Trophoblast cell (in vitro differentiated cells and primary cell): ENCODE results near the gene DYNC2H1.

Source experiments
- DNase-seq, 2 donors: peaks; one replicate each; pipeline ENCODE4 v3.0.0-alpha.2; 2016
- H2AFZ ChIP-seq: 2 replicates; pipeline ENCODE4 v1.6.1; 2013; ENCODE audit warnings: low read length, moderate library complexity, mild to moderate bottlenecking; ENCODE audit not compliant: insufficient read depth, poor library complexity
- H2AK5ac ChIP-seq: 2 replicates; pipeline ENCODE4 v1.6.1; 2013; ENCODE audit warnings: mild to moderate bottlenecking, low read length
- H2BK120ac ChIP-seq: 2 replicates; pipeline ENCODE4 v1.6.1; 2013; ENCODE audit warnings: low read length, mild to moderate bottlenecking, moderate library complexity; ENCODE audit not compliant: insufficient read depth, poor library complexity
- H2BK12ac ChIP-seq: 2 replicates; pipeline ENCODE4 v1.6.1; 2013; ENCODE audit warnings: mild to moderate bottlenecking, low read length, moderate library complexity
- H2BK5ac ChIP-seq: 2 replicates; pipeline ENCODE4 v1.6.1; 2013; ENCODE audit warnings: low read length, low read depth, moderate library complexity, mild to moderate bottlenecking; ENCODE audit not compliant: poor library complexity
- H3K14ac ChIP-seq: 2 replicates; pipeline ENCODE4 v1.6.1; 2013; ENCODE audit warnings: mild to moderate bottlenecking, low read length
- H3K18ac ChIP-seq: 2 replicates; pipeline ENCODE4 v1.6.1; 2013; ENCODE audit warnings: mild to moderate bottlenecking, low read length
- H3K23ac ChIP-seq: 2 replicates; pipeline ENCODE4 v1.6.1; 2013; ENCODE audit warnings: low read length
- H3K27ac ChIP-seq: 2 replicates; pipeline ENCODE4 v1.5.1; 2013; ENCODE audit warnings: low read depth, mild to moderate bottlenecking, inconsistent platforms, low read length, moderate library complexity
- H3K27me3 ChIP-seq: 2 replicates; pipeline ENCODE4 v1.6.1; 2013; ENCODE audit warnings: inconsistent platforms, mild to moderate bottlenecking, low read length, moderate library complexity; ENCODE audit not compliant: insufficient read depth
- H3K36me3 ChIP-seq, 2 experiments: 1 replicate in 1 of 2; 2 replicates in 1 of 2; pipeline ENCODE4 v1.6.1; 2013; ENCODE audit warnings: low read length in 2 of 2, mild to moderate bottlenecking in 2 of 2, moderate library complexity in 1 of 2; ENCODE audit not compliant: insufficient read depth in 2 of 2, control insufficient read depth in 1 of 2
- H3K4ac ChIP-seq: 2 replicates; pipeline ENCODE4 v1.6.1; 2013; ENCODE audit warnings: low read depth, mild to moderate bottlenecking, low read length, moderate library complexity
- H3K4me1 ChIP-seq, 2 experiments: 1 replicate in 1 of 2; 2 replicates in 1 of 2; pipeline ENCODE4 v1.6.1; 2013; ENCODE audit warnings: low read length in 2 of 2, mild to moderate bottlenecking in 2 of 2, moderate library complexity in 1 of 2; ENCODE audit not compliant: insufficient read depth in 2 of 2, control insufficient read depth in 1 of 2
- H3K4me2 ChIP-seq: 2 replicates; pipeline ENCODE4 v1.6.1; 2013; ENCODE audit warnings: inconsistent platforms, mild to moderate bottlenecking, low read length, moderate library complexity
- H3K4me3 ChIP-seq: 2 replicates; pipeline ENCODE4 v1.5.1; 2013; ENCODE audit warnings: mild to moderate bottlenecking, low read depth, low read length, inconsistent platforms
- H3K79me1 ChIP-seq: one replicate; pipeline ENCODE4 v1.6.1; 2013; ENCODE audit warnings: low read length
- H3K79me2 ChIP-seq: 2 replicates; pipeline ENCODE4 v1.6.1; 2013; ENCODE audit warnings: low read length, mild to moderate bottlenecking; ENCODE audit not compliant: control insufficient read depth, insufficient read depth, poor library complexity
- H3K9ac ChIP-seq: 2 replicates; pipeline ENCODE4 v1.6.1; 2013; ENCODE audit warnings: mild to moderate bottlenecking, low read length
- H3K9me3 ChIP-seq: 2 replicates; pipeline ENCODE4 v1.6.1; 2013; ENCODE audit warnings: low read depth, mild to moderate bottlenecking, control low read depth, inconsistent platforms, low read length; ENCODE audit not compliant: insufficient read depth
- H4K12ac ChIP-seq: 2 replicates; pipeline ENCODE4 v1.6.1; 2013; ENCODE audit warnings: low read depth, mild to moderate bottlenecking, low read length, moderate library complexity
- H4K8ac ChIP-seq: 2 replicates; pipeline ENCODE4 v1.6.1; 2013; ENCODE audit warnings: low read depth, mild to moderate bottlenecking, low read length, moderate library complexity
- H4K91ac ChIP-seq: one replicate; pipeline ENCODE4 v1.6.1; 2013; ENCODE audit warnings: low read depth, mild to moderate bottlenecking, low read length, moderate library complexity
- WGBS: extraction: QIAGEN DNeasy Blood & Tissue Kit; methylation state at CpG from one replicate; pipeline ENCODE4 v1.1.7; 2013; ENCODE audit warnings: missing lambda C conversion rate; ENCODE audit not compliant: insufficient read length, insufficient coverage; ENCODE audit errors: extremely low coverage; 5-methylcytosine and 5-hydroxymethylcytosine counted together

DYNC2H1 gene

GRCh38 chr11:103396237-103396636 is 287.0 kb downstream of the DYNC2H1 start:
- H3K18ac ChIP-seq, result no peak overlapping the region
- no peaks in the 10 kb centered on the region for H3K79me2 ChIP-seq
- no CpG with 5 or more reads among the region's 2 CpGs for WGBS
- H4K12ac ChIP-seq, result no peak overlapping the region
- H2BK5ac ChIP-seq, result no peak overlapping the region
- H3K4me1 ChIP-seq, result no peaks in the 10 kb centered on the region
- H3K9ac ChIP-seq, result no peak overlapping the region
- H3K27me3 ChIP-seq, result no peaks in the 10 kb centered on the region
- no peak overlapping the region for H3K14ac ChIP-seq
- H3K4me3 ChIP-seq, result no peak overlapping the region
- H3K4ac ChIP-seq, result no peak overlapping the region
- H2AK5ac ChIP-seq, result no peak overlapping the region
- H4K8ac ChIP-seq, result no peak overlapping the region
- H3K9me3 ChIP-seq, result no peaks in the 10 kb centered on the region
- no peak overlapping the region for H3K23ac ChIP-seq
- DNase-seq, result no peak
- no peak overlapping the region for H2BK12ac ChIP-seq
- no peak overlapping the region for H2AFZ ChIP-seq
- no peak overlapping the region for H3K27ac ChIP-seq
- H3K4me2 ChIP-seq, result no peak overlapping the region
- no peak overlapping the region for H2BK120ac ChIP-seq
- H3K79me1 ChIP-seq, result no peaks in the 10 kb centered on the region
- no peak overlapping the region for H4K91ac ChIP-seq
- H3K36me3 ChIP-seq, result no peaks in the 10 kb centered on the region

- no peak for DNase-seq
- no peaks in the 10 kb centered on the region for H3K79me2 ChIP-seq
- H3K9ac ChIP-seq, result no peak overlapping the region
- H3K23ac ChIP-seq, result no peak overlapping the region
- no peak overlapping the region for H3K4me2 ChIP-seq
- no peak overlapping the region for H2AFZ ChIP-seq
- no peak overlapping the region for H4K91ac ChIP-seq
- H3K9me3 ChIP-seq, result no peaks in the 10 kb centered on the region
- H3K27me3 ChIP-seq, result no peaks in the 10 kb centered on the region
- H3K79me1 ChIP-seq, result no peaks in the 10 kb centered on the region
- H3K36me3 ChIP-seq, result no peaks in the 10 kb centered on the region
- H4K12ac ChIP-seq, result no peak overlapping the region
- H4K8ac ChIP-seq, result no peak overlapping the region
- H2BK12ac ChIP-seq, result no peak overlapping the region
- no peak overlapping the region for H3K4me3 ChIP-seq
- WGBS, result no CpG with 5 or more reads among the region's 2 CpGs
- H3K14ac ChIP-seq, result no peak overlapping the region
- H3K27ac ChIP-seq, result no peak overlapping the region
- no peak overlapping the region for H2BK5ac ChIP-seq
- no peaks in the 10 kb centered on the region for H3K4me1 ChIP-seq
- no peak overlapping the region for H3K4ac ChIP-seq
- H2BK120ac ChIP-seq, result no peak overlapping the region
- no peak overlapping the region for H2AK5ac ChIP-seq
- H3K18ac ChIP-seq, result no peak overlapping the region
Measured at GRCh38 chr11:103397369-103397768, 288.1 kb downstream of the DYNC2H1 start.

- Histone ChIP-seq H3K27ac (no peak overlapping the region), H2BK5ac (no peak overlapping the region), H3K4me2 (no peak overlapping the region), H3K9ac (no peak overlapping the region), H3K36me3 (no peaks in the 10 kb centered on the region), H2BK120ac (no peak overlapping the region), H3K4ac (no peak overlapping the region), H3K9me3 (no peaks in the 10 kb centered on the region), H3K18ac (no peak overlapping the region), H3K79me2 (no peaks in the 10 kb centered on the region), H4K12ac (no peak overlapping the region), H2BK12ac (no peak overlapping the region), H3K4me1 (no peaks in the 10 kb centered on the region), H3K23ac (no peak overlapping the region), H3K4me3 (no peak overlapping the region), H3K14ac (no peak overlapping the region), H3K27me3 (no peaks in the 10 kb centered on the region), H4K91ac (no peak overlapping the region), H3K79me1 (no peaks in the 10 kb centered on the region), H4K8ac (no peak overlapping the region), H2AFZ (no peak overlapping the region), H2AK5ac (no peak overlapping the region)
- DNase-seq, result no peak
- no CpG with 5 or more reads among the region's 6 CpGs for WGBS
Measured at GRCh38 chr11:103398829-103399228, 289.6 kb downstream of the DYNC2H1 start.

GRCh38 chr11:103406357-103406756 is 297.1 kb downstream of the DYNC2H1 start:
- no CpG with 5 or more reads among the region's 3 CpGs for WGBS
- H2AFZ ChIP-seq, result no peak overlapping the region
- H2BK5ac ChIP-seq, result no peak overlapping the region
- H3K27me3 ChIP-seq, result no peaks in the 10 kb centered on the region
- no peaks in the 10 kb centered on the region for H3K4me1 ChIP-seq
- no peaks in the 10 kb centered on the region for H3K36me3 ChIP-seq
- H2AK5ac ChIP-seq, result no peak overlapping the region
- no peak overlapping the region for H2BK120ac ChIP-seq
- no peak overlapping the region for H4K12ac ChIP-seq
- no peak overlapping the region for H3K27ac ChIP-seq
- H3K4me3 ChIP-seq, result no peak overlapping the region
- no peak overlapping the region for H3K18ac ChIP-seq
- no peak overlapping the region for H2BK12ac ChIP-seq
- no peaks in the 10 kb centered on the region for H3K79me1 ChIP-seq
- H3K4me2 ChIP-seq, result no peak overlapping the region
- no peak overlapping the region for H3K9ac ChIP-seq
- H4K91ac ChIP-seq, result no peak overlapping the region
- H3K79me2 ChIP-seq, result no peaks in the 10 kb centered on the region
- H4K8ac ChIP-seq, result no peak overlapping the region
- H3K4ac ChIP-seq, result no peak overlapping the region
- no peak overlapping the region for H3K23ac ChIP-seq
- H3K9me3 ChIP-seq, result no peaks in the 10 kb centered on the region
- DNase-seq, result no peak
- H3K14ac ChIP-seq, result no peak overlapping the region
